ENCODE data around the gene ITPR3. TPM values are rescaled to one million over a fixed set of nuclear protein-coding genes. Genes with fewer than 3 reads are reported as not detected.

The ITPR3 gene
- total RNA-seq, 1 donor from 2014 or later, result 15.7 TPM

GRCh38 chr6:33729059-33729458 is 107.9 kb downstream of the ITPR3 start:
- DNase-seq (ENCODE audit: low read depth), result no peak

- DNase-seq (ENCODE audit: low read depth), result no peak
Observed at GRCh38 chr6:33730611-33731010, 109.5 kb downstream of the ITPR3 start.

- no peak for DNase-seq (ENCODE audit: low read depth)
Observed at GRCh38 chr6:33731035-33731434, 109.9 kb downstream of the ITPR3 start.

GRCh38 chr6:33731751-33732282 is 110.7 kb downstream of the ITPR3 start:
- peak; percentile 83 for DNase-seq (ENCODE audit: low read depth)

GRCh38 chr6:33732385-33732784 is 111.3 kb downstream of the ITPR3 start:
- no peak for DNase-seq (ENCODE audit: low read depth)

GRCh38 chr6:33732817-33733708 is 111.9 kb downstream of the ITPR3 start:
- no peak for DNase-seq (ENCODE audit: low read depth)

- DNase-seq (ENCODE audit: low read depth), result no peak
Observed at GRCh38 chr6:33733709-33734007, 112.5 kb downstream of the ITPR3 start.

GRCh38 chr6:33735216-33735615 is 114.1 kb downstream of the ITPR3 start:
- no peak for DNase-seq (ENCODE audit: low read depth)

GRCh38 chr6:33737267-33738026 is 116.3 kb downstream of the ITPR3 start:
- DNase-seq (ENCODE audit: low read depth), result peak; percentile 92

- no peak for DNase-seq (ENCODE audit: low read depth)
Observed at GRCh38 chr6:33738153-33738552, 117.0 kb downstream of the ITPR3 start.

- no peak for DNase-seq (ENCODE audit: low read depth)
Observed at GRCh38 chr6:33738879-33739278, 117.8 kb downstream of the ITPR3 start.

- DNase-seq (ENCODE audit: low read depth), result no peak
Observed at GRCh38 chr6:33739571-33739970, 118.4 kb downstream of the ITPR3 start.

- DNase-seq (ENCODE audit: low read depth), result peak; percentile 38
Observed at GRCh38 chr6:33740204-33740608, 119.1 kb downstream of the ITPR3 start.

GRCh38 chr6:33740794-33741193 is 119.7 kb downstream of the ITPR3 start:
- no peak for DNase-seq (ENCODE audit: low read depth)

- DNase-seq (ENCODE audit: low read depth), result peak; percentile 49
Observed at GRCh38 chr6:33742092-33742491, 121.0 kb downstream of the ITPR3 start.

- no peak for DNase-seq (ENCODE audit: low read depth)
Observed at GRCh38 chr6:33742837-33743236, 121.7 kb downstream of the ITPR3 start.

- peak; percentile 89 for DNase-seq (ENCODE audit: low read depth)
Observed at GRCh38 chr6:33744001-33744848, 123.1 kb downstream of the ITPR3 start.

GRCh38 chr6:33744895-33745546 is 123.9 kb downstream of the ITPR3 start:
- DNase-seq (ENCODE audit: low read depth), result peak; percentile 80

- peak; percentile 57 for DNase-seq (ENCODE audit: low read depth)
Observed at GRCh38 chr6:33745548-33745947, 124.4 kb downstream of the ITPR3 start.
